IMR-90 (cell line): ENCODE measurements around the gene PEX26.

Experiments
- BHLHE40 ChIP-seq: fragments of 150-350 bp; IDR thresholded peaks from 2 replicates; pipeline ENCODE4 v1.6.1; 2016; ENCODE audit warnings: mild to moderate bottlenecking, low read depth, low read length
- TF ChIP-seq, protein P1 (sequence below): conservative IDR thresholded peaks from 2 replicates; pipeline ENCODE4 v1.5.1; 2012; ENCODE audit warnings: mild to moderate bottlenecking, low read depth, low read length, improper control_type of control experiment

DNA sequence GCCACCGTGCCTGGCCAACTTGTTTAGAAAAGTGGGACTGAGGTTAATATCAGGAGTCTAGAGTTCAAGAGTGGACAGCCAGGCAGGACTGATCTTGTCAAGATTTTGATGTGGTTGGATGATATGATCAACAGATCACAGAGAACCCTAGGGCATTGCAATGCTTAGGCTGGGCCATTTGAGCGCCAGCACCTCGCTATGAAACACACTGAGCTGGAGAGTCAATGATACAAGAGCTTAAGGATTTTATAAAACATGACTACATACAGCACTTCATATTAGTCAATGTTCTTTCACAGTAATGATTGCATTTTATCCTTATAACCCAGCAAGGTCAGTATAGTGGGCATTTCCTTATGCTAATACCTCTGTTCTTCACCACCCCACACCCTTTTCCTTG lies 15.4 kb upstream of the PEX26 start:
- TF ChIP-seq BHLHE40, result no peak
- TF ChIP-seq, protein P1, sequence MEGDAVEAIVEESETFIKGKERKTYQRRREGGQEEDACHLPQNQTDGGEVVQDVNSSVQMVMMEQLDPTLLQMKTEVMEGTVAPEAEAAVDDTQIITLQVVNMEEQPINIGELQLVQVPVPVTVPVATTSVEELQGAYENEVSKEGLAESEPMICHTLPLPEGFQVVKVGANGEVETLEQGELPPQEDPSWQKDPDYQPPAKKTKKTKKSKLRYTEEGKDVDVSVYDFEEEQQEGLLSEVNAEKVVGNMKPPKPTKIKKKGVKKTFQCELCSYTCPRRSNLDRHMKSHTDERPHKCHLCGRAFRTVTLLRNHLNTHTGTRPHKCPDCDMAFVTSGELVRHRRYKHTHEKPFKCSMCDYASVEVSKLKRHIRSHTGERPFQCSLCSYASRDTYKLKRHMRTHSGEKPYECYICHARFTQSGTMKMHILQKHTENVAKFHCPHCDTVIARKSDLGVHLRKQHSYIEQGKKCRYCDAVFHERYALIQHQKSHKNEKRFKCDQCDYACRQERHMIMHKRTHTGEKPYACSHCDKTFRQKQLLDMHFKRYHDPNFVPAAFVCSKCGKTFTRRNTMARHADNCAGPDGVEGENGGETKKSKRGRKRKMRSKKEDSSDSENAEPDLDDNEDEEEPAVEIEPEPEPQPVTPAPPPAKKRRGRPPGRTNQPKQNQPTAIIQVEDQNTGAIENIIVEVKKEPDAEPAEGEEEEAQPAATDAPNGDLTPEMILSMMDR, result no peak
